MM.1S (cell line): ENCODE data around the gene SPTBN1.

ENCODE experiments used
- EZH2 ChIP-seq: fragments of 300-600 bp; sonication (generic); optimal IDR thresholded peaks from 2 replicates; pipeline ENCODE3; 2017; ENCODE audit warnings: low read depth, mild to moderate bottlenecking, antibody characterized with exemption, low read length, mixed read lengths
- EZH2phosphoT487 ChIP-seq: fragments of 300-600 bp; sonication (generic); IDR thresholded peaks from 2 replicates; pipeline ENCODE4 v1.6.1; 2018; ENCODE audit warnings: antibody characterized with exemption, low read length
- TF ChIP-seq, protein P1 (sequence below): fragments of 300-600 bp; sonication (generic); IDR thresholded peaks from 2 replicates; pipeline ENCODE4 v1.5.1; 2016; ENCODE audit warnings: antibody characterized with exemption, low read length, mixed read lengths

DNA sequence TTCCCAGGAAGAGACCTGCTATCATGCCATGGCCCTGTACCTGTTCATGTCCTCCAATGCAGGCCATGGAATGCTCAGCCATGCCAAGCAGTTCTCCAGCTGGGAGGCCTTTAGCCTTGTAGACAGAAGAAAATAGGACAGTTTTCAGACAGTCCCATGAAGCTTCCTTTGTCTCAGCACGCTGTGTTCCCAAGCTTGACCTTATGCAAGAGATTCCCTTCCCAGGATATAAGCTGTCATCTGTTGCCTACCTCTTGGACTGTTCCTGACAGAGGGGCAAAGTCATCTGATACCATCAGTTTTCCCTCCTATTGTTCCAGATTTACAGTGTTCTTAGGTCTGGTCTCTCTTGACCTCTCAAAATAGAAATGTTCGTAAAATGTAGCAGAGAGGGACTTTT, 170.8 kb downstream of the SPTBN1 start:
- TF ChIP-seq, protein P1, sequence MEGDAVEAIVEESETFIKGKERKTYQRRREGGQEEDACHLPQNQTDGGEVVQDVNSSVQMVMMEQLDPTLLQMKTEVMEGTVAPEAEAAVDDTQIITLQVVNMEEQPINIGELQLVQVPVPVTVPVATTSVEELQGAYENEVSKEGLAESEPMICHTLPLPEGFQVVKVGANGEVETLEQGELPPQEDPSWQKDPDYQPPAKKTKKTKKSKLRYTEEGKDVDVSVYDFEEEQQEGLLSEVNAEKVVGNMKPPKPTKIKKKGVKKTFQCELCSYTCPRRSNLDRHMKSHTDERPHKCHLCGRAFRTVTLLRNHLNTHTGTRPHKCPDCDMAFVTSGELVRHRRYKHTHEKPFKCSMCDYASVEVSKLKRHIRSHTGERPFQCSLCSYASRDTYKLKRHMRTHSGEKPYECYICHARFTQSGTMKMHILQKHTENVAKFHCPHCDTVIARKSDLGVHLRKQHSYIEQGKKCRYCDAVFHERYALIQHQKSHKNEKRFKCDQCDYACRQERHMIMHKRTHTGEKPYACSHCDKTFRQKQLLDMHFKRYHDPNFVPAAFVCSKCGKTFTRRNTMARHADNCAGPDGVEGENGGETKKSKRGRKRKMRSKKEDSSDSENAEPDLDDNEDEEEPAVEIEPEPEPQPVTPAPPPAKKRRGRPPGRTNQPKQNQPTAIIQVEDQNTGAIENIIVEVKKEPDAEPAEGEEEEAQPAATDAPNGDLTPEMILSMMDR: no peak
- TF ChIP-seq EZH2phosphoT487 (no peak), EZH2 (no peak)
